ENCODE data around the gene ERICH6B.

DNA sequence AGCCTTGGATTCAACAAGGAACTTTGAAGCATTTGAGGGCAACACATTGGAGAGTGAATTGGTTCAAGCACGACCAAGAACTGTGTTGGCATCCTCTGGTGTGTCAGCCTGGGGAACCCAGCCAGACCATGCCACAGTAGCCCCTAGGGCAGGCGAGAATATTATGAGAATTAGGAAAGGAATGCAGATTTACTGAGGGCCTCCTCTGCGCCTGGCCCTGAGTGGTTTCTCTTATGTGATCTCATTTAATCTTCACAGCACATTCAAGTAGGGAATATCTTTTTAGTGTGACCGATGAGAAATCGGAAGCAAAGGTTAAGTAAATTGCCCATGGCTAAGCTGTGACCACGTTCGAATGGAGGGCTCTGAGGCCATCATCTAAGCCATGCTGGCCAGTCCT is 15.3 kb upstream of the ERICH6B start:
- TF ChIP-seq, protein P1, sequence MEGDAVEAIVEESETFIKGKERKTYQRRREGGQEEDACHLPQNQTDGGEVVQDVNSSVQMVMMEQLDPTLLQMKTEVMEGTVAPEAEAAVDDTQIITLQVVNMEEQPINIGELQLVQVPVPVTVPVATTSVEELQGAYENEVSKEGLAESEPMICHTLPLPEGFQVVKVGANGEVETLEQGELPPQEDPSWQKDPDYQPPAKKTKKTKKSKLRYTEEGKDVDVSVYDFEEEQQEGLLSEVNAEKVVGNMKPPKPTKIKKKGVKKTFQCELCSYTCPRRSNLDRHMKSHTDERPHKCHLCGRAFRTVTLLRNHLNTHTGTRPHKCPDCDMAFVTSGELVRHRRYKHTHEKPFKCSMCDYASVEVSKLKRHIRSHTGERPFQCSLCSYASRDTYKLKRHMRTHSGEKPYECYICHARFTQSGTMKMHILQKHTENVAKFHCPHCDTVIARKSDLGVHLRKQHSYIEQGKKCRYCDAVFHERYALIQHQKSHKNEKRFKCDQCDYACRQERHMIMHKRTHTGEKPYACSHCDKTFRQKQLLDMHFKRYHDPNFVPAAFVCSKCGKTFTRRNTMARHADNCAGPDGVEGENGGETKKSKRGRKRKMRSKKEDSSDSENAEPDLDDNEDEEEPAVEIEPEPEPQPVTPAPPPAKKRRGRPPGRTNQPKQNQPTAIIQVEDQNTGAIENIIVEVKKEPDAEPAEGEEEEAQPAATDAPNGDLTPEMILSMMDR (IDR thresholded peaks at IDR 0.05) = no peak
- no peak for TF ChIP-seq EP300 (IDR thresholded peaks at IDR 0.05)
- TF ChIP-seq POLR2AphosphoS5 (IDR thresholded peaks at IDR 0.05) = no peak
- no peak for TF ChIP-seq POLR2A (IDR thresholded peaks at IDR 0.05)

Data from sigmoid colon (tissue), 4 donors.